GM18508 (cell line): Measurements from ENCODE around the gene ADISSP.

Source experiments
- ATAC-seq: cut with Tn5 transposase; IDR thresholded peaks from one replicate; pipeline ENCODE4 v1.9.1; 2021; ENCODE audit warnings: moderate number of reproducible peaks; ENCODE audit not compliant: insufficient read depth, unreplicated experiment

Gene ADISSP

DNA sequence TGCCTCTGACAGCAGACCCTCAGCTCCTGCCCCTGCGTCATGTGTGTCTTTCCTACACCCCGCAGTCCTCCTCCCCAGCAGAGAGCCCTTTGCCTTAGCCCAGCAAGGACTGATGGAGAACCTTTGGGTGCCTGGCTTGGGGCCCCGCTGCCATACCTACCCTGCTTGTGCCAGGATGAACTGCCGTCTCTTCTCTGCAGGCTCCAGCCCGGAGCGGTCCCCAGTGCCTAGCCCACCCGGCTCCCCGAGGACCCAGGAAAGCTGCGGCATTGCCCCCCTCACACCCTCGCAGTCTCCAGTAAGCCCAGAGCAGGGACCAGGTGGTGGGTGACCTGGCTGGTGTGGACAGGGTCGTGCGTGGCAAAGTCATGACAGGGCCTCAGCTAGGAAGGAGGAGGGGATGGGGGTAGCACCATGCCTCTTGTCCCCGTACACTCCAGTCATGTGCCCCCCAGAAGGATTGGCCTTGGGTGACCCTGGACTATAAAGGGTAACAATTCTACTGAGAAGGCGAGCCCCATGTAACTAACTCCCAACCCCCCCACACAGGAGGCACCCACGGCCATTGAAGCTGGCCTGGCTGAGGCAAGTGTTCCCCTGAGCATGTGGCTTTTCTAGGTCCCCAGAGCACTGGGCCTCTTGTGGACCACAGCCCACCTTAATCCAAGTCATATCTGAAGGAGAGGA, 26.8 kb downstream of the ADISSP start:
- no peak for ATAC-seq

DNA sequence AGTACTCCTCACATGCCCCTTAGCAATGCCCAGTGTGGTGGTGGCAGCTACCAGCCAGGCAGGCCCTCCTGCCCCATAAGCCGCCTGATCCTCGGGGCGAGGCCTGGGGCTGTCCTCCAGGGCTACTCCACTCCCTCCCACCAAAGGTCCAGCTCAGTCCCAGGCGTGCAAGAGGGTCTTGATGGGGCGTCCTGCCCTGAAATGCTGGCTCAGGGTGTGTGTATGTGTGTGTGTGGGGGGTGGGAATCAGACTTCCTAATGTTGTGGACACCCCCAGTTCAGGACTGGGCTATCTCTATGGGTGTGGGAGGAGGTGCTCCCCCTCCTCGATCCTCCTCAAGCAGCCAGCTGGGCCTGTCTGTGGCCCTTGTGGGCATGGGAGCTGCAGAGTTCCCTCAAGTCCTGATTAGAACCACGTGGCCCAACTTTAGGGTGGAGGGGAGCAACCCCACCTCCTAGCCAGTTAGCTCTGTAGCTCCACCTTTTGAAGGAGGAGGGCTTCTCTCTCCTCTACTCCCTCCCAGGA, 27.6 kb downstream of the ADISSP start:
- no peak for ATAC-seq

DNA sequence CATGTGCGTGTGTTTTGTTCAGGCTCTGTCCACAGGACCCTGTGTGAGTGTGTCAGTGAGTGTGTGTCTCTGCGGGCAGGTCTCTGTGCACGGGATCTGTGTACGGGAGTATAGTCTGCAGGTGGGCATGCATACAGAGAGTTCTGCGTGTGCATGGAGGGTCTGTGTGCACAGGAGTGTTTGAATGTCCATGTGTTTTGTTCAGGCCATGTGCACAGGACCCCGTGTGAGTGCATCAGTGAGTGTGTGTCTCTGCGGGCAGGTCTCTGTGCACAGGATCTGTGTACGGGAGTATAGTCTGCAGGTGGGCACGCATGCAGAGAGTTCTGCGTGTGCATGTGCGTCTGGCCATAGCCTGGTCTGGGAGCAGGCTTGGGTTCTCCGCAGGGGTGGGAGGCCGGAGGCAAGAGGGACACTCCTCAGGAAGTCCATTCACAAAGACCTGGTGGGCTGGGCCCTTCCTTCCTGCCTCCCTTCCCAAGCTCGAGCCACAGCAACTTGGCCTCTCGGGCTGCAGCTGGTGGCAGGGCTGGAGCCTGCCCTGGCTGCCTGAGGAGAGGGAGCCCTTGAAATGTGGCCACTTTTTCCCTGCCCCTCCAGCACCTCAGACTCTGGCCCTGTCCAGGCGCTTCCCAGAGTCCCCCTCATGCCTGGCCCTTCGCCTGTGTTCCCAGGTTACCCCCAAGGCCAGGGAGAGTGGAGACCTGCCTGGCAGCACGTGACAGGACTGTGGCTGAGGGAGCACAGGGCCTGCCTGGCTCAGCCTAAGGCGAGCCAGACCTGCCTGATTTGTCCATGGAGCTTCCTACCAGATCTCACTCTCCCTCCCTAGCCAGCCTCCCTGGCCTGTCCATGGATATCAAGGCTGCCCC, 28.3 kb downstream of the ADISSP start:
- no peak for ATAC-seq

DNA sequence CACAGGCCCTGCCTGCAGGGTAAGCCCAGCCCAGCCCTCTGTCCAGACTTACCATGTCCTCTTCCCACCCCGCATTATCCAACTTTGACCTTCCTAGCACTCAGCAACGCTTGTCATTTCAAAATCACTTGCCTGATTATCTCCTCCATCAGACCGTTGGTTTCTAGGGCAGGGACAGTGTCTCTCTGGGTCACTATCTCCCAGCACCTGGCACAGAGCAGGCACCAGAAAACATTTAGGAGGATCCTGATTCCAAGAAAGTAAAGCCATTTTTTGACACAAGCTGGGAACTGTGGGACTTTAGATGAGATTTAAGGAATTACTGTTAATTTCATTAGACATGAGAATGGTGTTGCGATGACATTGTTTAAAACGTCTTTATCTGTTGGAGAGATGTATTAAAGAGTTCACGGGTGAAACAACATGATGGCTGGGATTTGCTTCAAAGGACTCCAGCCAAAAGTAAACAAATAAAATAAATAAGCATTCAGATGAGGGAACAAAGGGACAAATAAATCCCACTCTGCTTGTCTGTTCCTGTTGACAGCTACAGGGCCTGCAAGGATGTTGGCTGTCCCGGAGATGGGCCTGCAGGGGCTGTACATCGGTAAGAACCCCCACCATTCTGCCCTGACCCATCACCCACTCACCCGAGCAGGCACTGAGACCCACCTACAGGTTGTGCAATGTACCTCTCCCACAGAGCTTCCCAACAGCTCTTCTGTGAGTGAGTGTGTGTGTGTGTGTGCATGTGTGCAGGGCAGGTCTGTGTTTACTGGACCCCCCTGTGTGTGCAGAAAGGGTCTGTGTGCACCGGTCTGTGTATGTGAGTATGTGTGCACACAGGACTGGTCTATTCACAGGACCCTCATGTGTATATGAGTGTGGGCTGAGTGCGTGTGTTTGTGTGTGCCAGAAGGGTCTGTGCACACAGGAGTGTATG, 29.2 kb downstream of the ADISSP start:
- ATAC-seq = no peak

DNA sequence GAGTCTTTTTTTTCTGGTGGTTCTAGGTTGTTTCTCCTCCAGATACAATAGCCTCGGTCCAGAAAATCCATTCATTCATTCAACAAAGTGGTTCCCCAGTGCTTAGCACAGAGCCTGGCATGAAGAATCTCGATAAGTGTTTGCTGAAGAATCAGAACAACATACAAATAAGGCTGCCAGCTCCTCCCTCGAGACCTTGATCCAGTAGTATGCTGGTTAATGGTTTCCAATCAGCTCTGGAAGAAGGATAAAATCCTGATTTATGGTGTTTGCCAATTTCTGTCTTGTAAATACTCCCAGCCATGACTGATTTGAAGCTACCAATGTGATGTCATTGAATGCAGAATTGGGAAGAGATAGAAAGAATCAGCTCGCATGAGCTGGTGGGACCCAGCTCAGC, 31.8 kb downstream of the ADISSP start:
- no peak for ATAC-seq

DNA sequence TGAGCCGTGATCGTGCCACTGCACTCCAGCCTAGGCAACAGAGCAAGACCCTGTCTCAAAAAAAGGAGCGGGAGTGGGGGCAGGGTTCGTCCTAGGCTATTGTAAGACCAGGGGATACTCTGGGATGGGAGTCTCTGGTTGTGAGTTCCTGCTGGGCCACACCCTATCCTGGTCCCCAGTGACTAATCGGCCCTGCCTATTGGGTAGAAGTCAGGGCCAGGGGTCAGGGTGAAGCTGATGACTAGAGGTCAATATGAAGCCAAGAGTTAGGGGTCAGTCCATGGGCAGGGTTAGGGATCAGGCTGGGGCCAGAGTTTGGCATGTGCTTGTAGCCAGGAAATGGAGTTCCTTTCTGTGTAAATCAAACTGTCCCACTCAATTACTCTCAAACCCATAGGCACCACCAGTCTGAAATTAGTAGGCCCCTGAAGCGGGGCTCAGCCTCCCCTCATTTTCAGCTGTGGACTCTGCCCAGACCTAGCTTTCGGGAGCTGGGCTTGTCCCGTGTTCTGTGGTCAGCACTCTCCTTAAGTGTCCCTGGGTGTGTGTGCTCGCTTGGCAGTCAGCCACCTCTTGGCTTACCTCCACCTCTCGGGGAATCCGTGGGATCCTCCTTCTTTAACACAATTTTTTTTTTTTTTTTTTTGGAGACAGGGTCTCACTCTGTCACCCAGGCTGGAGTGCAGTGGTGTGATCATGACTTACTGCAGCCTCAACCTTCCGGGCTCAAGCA, 33.3 kb downstream of the ADISSP start:
- ATAC-seq = no peak

DNA sequence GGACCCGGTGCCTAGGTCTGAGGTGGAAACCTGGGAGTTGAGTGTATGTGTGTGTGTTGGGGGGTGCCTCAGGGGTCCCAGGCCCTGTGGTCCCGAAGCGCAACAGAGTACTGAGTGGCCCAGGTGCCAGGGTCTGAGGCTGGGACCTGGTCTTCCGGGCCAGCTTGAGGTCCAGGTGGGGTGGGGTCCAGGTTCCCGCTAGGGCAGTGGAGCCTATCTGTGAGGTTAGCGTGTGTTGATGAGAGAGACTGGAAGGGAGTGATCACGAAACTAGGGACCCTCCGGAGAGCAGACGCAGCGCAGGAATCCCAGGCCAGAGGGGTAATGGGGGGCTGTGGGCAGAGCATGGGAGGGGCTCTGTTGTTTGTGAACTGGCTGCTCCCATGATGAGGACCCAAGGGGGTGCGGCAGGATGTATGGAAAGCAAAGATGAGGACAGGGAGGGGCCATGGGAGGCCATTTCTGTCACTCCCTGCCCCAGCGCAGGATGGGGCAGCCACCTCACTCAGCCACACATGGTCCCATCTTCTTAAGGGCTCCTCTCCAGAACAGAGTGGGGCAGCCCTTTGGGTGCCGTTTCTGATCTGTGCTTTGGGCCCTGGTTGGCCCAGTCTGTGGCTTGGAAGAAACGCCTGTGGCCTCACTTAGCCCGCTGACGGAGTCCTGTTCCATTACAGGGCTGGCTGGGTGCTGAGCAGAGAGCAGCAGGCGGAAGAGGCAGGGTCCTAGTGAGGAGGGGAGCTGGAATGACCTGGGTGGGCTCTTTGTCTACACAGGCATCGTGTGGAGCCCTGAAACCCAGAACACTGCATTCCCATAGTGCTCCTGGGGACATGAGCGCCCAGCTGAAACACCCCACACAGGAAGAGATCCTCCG, 34.2 kb downstream of the ADISSP start:
- no peak for ATAC-seq

DNA sequence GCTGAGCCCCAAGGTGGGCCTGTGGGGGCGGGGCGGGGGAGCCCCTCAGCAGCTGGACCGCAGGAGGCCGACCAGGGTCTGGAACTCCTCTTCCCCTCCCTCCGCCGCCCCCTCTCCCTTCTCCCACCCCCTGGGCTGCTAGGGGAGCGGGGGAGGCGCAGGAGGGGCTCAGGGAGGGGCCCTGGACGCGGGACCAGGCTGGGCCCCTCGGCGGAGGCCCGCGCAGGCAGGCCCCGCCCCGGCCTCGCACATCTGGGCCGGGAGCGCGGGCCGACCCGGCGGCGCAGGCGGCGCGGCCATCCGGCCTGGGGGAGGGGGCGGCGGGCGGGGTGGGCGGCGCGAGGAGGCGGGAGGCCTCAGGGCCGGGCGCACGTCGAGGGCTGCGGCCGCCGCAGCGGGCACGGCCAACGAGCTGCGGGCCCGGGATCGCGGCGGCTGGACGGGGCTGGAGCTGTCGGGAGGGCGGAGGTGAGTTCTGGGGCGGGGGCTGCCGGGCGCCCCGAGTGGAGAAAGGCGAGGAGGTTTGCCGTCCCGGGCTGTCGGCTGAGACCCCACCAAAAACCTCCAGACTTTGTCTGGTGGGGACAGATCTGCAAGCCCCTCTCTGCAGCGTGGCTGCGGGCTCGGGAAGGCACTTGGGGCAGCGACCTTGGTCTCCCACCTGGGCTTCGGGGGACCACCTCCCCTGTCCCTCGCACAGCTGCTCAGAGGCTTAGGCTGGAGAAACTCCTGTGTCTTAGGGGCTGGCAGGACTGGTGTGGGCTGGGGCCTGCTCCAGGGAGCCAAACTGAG, 35.0 kb downstream of the ADISSP start, which contains the start of gene HSPA12B:
Gene HSPA12B (plus strand): TSS at position 359 of the 792 bp plus-strand sequence. CDS start 5,990 bp downstream, outside the sequence.
- ATAC-seq = no peak

DNA sequence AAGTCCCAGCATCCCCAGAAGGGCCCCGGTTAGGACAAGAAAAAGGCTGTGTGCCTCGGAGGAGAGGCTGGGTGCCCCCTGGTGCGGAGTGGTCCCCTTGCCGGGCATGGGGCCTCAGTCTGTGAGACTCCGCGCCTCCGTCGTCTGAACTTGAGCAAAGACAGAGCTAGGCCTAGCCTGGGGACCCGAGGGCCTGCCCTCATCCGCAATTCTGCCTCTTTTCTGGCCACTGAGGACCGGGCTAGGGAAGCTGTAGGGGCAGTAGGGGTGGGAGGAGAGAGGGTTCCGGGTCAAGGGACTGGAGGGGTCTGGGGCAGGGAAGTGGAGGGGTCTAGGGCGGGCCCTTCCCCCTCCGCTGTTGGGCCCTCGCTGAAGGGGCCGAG, 35.6 kb downstream of the ADISSP start:
- no peak for ATAC-seq

DNA sequence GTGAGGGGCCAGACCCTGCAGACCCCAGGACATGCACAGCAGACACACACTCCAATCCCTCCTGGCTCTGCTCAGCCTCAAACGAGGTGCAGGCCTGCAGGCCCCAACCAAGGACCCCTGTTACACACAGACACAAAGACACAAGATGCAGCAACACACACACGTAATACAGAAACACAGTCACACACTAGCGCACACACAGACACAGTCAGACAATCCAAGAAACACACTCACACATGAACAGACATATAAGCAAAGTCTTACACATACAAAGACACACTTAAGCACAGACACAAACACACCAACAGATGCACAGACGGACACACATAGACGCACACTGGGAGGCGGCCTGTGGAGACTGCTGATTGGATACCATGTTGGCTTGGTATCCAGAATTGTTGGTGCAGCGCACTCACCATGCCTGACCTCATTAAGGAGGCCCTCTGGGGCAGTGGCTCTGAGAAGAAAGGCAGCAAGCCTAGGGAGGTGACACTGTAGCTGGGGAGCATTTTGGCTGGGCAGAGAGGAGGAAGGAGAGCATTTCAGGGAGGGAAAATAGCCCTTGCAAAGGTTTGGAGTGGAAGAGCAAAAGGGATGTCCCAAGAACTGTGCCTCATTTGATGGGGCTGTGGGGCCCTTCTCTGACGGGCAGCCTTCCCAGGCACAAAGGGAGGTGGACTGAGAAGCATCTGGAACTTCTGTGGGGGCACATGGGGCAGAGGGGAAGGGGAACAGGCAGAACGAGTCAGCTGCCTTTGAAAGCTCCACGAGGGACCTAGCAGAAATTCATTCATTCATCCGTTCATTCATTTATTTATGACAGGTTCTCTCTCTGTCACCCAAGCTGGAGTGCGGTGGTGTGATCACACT, 36.5 kb downstream of the ADISSP start:
- ATAC-seq = no peak

DNA sequence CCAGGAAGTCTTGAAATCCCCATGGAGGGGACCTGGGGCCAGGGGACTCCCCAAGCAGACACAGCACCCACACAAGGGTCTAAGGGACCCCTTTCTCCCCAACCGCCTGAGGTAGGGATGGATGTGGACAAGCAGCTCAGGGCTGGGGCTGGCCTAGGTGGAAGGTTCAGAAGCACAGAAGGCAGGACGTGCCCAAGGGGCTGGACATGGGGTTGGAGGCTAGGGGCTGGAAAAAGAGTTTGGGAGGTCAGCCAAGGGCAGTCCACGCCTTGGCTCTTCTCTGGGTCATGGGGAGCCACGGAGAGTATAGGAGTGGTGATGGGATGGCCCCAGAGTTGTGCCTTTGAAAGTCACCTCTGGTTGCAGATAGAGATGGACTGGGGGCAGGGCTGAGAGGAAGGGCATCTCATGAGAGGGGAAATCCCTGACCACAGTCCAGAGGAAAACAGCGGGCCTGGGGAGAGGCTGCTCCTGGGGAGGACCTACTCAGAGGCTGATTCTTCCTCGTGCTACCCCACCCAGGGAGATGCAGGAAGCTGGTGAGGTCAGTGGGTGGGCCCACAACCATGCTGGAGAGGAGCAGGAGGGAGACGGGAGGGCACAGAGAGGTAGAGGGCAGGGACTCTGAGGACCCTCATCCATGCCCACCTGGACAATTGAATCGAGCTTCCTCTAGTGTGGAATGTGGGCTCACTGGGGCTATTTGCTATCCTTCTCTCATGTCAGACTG, 37.6 kb downstream of the ADISSP start:
- ATAC-seq = no peak

DNA sequence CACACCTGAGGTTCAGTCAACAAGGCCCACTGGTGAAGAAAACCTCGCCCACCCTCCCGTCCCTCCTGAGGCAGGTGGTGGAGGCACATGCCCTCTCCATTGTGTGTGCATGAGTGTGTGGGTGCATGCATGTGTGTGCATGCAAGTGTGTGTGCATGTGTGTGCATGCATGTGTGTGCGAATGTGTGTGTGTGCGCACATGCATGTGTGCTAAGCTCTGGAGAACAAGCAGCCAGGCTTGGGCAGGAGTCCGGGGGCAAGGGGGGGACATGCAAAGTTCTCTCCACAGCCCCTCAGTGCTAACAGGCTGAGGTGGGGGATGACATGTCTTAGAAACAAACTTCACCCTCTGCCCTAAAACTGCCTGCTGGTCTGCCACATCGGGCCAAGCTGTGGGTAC, 38.2 kb downstream of the ADISSP start:
- ATAC-seq = no peak

DNA sequence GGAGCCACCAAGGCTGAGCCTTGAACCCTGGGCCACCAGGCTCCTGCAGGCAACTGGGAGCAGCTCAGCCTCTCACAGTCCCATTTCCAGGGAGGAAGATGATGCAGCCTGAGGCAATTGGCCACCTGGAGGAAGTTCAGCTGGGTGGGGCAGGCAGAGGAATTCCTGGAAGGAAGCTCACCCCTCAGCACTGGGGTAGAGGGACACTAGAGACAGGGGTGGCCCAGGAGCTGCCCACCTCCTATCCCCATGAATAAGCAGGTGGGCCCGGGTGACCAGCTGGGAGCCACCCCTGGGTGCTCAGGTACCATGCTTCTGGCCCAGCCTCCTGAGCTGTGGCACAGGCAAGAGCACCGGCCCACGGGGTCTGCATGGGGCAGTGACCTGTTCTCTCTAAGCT, 38.7 kb downstream of the ADISSP start:
- no peak for ATAC-seq

DNA sequence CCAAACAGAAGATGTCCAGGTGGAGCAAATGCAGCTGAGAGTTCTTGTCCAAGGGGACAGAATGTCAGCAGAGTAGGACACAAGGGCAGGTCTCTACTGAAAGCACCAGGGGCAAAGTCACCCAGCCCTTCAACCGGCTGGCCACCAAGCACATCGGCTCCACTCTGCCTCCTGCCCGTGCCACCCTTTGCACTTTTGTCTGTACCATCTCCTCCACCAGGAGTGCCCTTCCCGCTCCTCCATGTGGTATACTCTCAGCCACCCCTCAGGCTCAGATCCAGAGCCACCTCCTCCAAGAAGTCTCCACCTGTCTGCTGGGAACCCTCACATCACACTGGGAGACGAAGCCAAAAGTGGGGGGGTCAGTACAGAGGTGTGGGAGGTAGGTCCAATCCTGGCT, 39.2 kb downstream of the ADISSP start:
- no peak for ATAC-seq

DNA sequence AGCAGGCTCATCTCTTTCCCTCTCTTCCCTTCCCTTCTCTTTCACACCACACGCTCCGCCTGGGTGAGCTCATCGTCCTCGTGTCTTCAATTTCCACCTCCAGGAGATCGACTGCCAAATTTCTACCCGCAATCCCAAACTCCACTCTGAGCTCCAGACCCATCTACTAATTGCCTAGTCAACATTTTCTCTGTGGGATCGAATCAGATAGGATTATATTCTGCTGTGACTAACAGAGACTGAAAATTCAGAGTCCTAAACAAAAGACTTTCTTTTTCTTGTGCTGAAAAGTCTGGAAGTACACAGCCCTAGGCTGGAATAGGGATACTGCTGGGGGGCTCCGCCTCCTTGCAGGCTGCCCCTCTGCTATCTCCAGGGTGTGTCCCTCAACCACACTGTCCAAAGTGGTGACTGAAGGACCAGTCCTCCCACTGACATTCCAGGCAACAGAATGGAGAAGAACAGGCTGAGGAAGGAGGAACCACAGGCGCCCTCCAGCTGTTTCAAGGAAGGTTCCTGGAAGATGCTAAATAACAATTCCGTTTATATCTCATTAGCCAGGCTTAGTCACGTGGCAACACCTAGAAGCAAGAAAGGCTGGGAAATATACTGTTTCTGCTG, 40.0 kb downstream of the ADISSP start:
- ATAC-seq = no peak

DNA sequence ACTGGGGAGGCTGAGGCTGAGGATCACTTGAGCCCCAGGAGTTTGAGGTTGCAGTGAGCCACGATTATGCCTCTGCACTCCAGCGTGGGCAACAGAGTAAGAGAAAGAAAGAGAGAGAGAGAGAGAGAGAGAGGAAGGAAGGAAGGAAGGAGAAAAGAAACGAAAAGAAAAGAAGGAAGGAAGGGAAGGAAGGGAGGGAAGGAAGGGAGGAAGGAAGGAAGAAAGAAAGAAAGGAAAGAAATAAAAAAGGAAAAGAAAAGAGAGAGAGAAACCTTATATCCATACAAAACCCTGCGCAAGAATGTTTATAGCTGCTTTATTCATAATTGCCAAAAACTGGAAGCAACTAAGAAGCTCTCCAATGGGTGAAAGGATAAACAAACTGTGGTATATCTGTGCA, 43.2 kb downstream of the ADISSP start:
- ATAC-seq = no peak
